IPS-18c (cell line): ENCODE results near the gene NBL1.
"Not testable (repeated sequence)": the region's sequence is repeated elsewhere in the genome, so short reads cannot be mapped to it uniquely, and the experiment has no call there.

ENCODE experiments used
- H3K4me3 ChIP-seq: 2 replicates; pipeline ENCODE4 v1.7.0; 2013; ENCODE audit warnings: low read depth, mild to moderate bottlenecking, low read length, moderate library complexity; ENCODE audit not compliant: insufficient read depth
- H3K9me3 ChIP-seq: one replicate; pipeline ENCODE4 v1.6.1; 2013; ENCODE audit warnings: mild to moderate bottlenecking, low read length, moderate library complexity; ENCODE audit not compliant: control insufficient read depth, insufficient read depth

NBL1 gene

GRCh38 chr1:19639228-19639627 is 4.9 kb upstream of the NBL1 start:
- not testable (repeated sequence) for H3K9me3 ChIP-seq, H3K4me3 ChIP-seq

GRCh38 chr1:19639999-19640362 is 4.1 kb upstream of the NBL1 start:
- peaks cover 4% of the 10 kb centered on the region for H3K9me3 ChIP-seq
- no peak overlapping the region for H3K4me3 ChIP-seq

- Histone ChIP-seq H3K9me3 (peaks cover 4% of the 10 kb centered on the region), H3K4me3 (no peak overlapping the region)
Observed at GRCh38 chr1:19640363-19641316, 3.5 kb upstream of the NBL1 start.

GRCh38 chr1:19643121-19643520 is 990 bp upstream of the NBL1 start:
- Histone ChIP-seq H3K4me3 (no peak overlapping the region; the same call in 1 of the 2 replicates), H3K9me3 (peaks cover 4% of the 10 kb centered on the region)

GRCh38 chr1:19644395-19644680 is 227 bp downstream of the NBL1 start:
- peak overlapping the region; percentile 71 for H3K4me3 ChIP-seq
- H3K9me3 ChIP-seq: peaks cover 4% of the 10 kb centered on the region

GRCh38 chr1:19644681-19645410 is 735 bp downstream of the NBL1 start:
- Histone ChIP-seq H3K9me3 (peaks cover 4% of the 10 kb centered on the region), H3K4me3 (peak overlapping the region; percentile 71)

GRCh38 chr1:19645411-19646251 is 1.5 kb downstream of the NBL1 start:
- peaks cover 4% of the 10 kb centered on the region for H3K9me3 ChIP-seq
- peak overlapping the region; percentile 71 for H3K4me3 ChIP-seq

- Histone ChIP-seq H3K9me3 (peaks cover 4% of the 10 kb centered on the region), H3K4me3 (no peak overlapping the region)
Observed at GRCh38 chr1:19646377-19647319, 2.5 kb downstream of the NBL1 start.

- no peak overlapping the region for H3K4me3 ChIP-seq
Observed at GRCh38 chr1:19647643-19648042, 3.5 kb downstream of the NBL1 start.

GRCh38 chr1:19648239-19648638 is 4.1 kb downstream of the NBL1 start:
- H3K4me3 ChIP-seq: no peak overlapping the region
- H3K9me3 ChIP-seq: peaks cover 3% of the 10 kb centered on the region

More at GRCh38 chr1:19647643-19648042, 3.5 kb downstream of the NBL1 start:
- peaks cover 4% of the 10 kb centered on the region for H3K9me3 ChIP-seq

GRCh38 chr1:19648689-19649088 is 4.6 kb downstream of the NBL1 start:
- H3K4me3 ChIP-seq: no peak overlapping the region
- peaks cover 2% of the 10 kb centered on the region for H3K9me3 ChIP-seq

GRCh38 chr1:19650416-19651140 is 6.5 kb downstream of the NBL1 start:
- Histone ChIP-seq H3K9me3 (no peaks in the 10 kb centered on the region), H3K4me3 (peak overlapping the region; percentile 2)

- Histone ChIP-seq H3K9me3 (no peaks in the 10 kb centered on the region), H3K4me3 (peak overlapping the region; percentile 2; the same call in 1 of the 2 replicates)
Observed at GRCh38 chr1:19651141-19651737, 7.1 kb downstream of the NBL1 start.

- no peak overlapping the region for H3K4me3 ChIP-seq
- H3K9me3 ChIP-seq: no peaks in the 10 kb centered on the region
Observed at GRCh38 chr1:19654386-19654785, 10.3 kb downstream of the NBL1 start.

GRCh38 chr1:19654886-19655717 is 11.0 kb downstream of the NBL1 start:
- no peaks in the 10 kb centered on the region for H3K9me3 ChIP-seq
- no peak overlapping the region for H3K4me3 ChIP-seq
